Bronchial epithelial cell (primary cell): ENCODE data around the gene RFX1. TPM values are rescaled to one million over a fixed set of nuclear protein-coding genes. Genes with fewer than 3 reads are reported as not detected.

ENCODE experiments used
- DNase-seq: peaks from one replicate; pipeline ENCODE4 v3.0.0-alpha.2; 2010; ENCODE audit warnings: low read depth
- FAIRE-seq: peaks from 2 replicates; lab custom pipeline; 2011; peaks lifted over from hg19 to GRCh38; lab: Jason Lieb, UNC
- H3K27me3 ChIP-seq: 2 replicates; pipeline ENCODE4 v1.5.1; 2011; ENCODE audit warnings: low read length; ENCODE audit not compliant: control insufficient read depth, insufficient read depth
- H3K36me3 ChIP-seq: 2 replicates; pipeline ENCODE4 v1.5.1; 2011; ENCODE audit warnings: low read length; ENCODE audit not compliant: control insufficient read depth, insufficient read depth
- H3K4me3 ChIP-seq: 2 replicates; pipeline ENCODE4 v1.5.1; 2011; ENCODE audit warnings: mild to moderate bottlenecking, low read depth, low read length, control low read depth
- CTCF ChIP-seq: IDR thresholded peaks from 2 replicates; pipeline ENCODE4 v1.5.1; 2011; ENCODE audit warnings: mild to moderate bottlenecking, moderate library complexity, low read length, control low read depth, inconsistent platforms; ENCODE audit not compliant: insufficient read depth, severe bottlenecking
- total RNA-seq: library from RNA; depleted of rRNA; stranded (reverse); fragments of >200 nt; gene quantifications from 2 replicates; pipeline ENCODE4 v1.2.1, GENCODE V29; 2014

Gene RFX1
- total RNA-seq, 1 donor from 2014 or later: 0.79 TPM

- TF ChIP-seq CTCF: no peak
- H3K36me3 ChIP-seq: peaks cover 8% of the 10 kb centered on the region
- H3K4me3 ChIP-seq: no peak overlapping the region
- DNase-seq (no peak), FAIRE-seq (no peak)
- H3K27me3 ChIP-seq: no peaks in the 10 kb centered on the region
Observed at GRCh38 chr19:13995878-13996765, 10.0 kb downstream of the RFX1 start.

- Histone ChIP-seq H3K27me3 (no peaks in the 10 kb centered on the region), H3K4me3 (no peak overlapping the region), H3K36me3 (peaks cover 10% of the 10 kb centered on the region)
- FAIRE-seq (no peak), DNase-seq (no peak)
- TF ChIP-seq CTCF: no peak
Observed at GRCh38 chr19:13995017-13995728, 10.9 kb downstream of the RFX1 start.

- Histone ChIP-seq H3K4me3 (no peak overlapping the region), H3K36me3 (peaks cover 10% of the 10 kb centered on the region), H3K27me3 (no peaks in the 10 kb centered on the region)
- FAIRE-seq: no peak
- TF ChIP-seq CTCF: no peak
- no peak for DNase-seq
Observed at GRCh38 chr19:13993590-13994300, 12.4 kb downstream of the RFX1 start.

- FAIRE-seq (no peak), DNase-seq (no peak)
- H3K27me3 ChIP-seq: no peaks in the 10 kb centered on the region
- H3K36me3 ChIP-seq: peaks cover 7% of the 10 kb centered on the region
- TF ChIP-seq CTCF: no peak
- no peak overlapping the region for H3K4me3 ChIP-seq
Observed at GRCh38 chr19:13992025-13992424, 14.1 kb downstream of the RFX1 start.

GRCh38 chr19:13990085-13990484 is 16.0 kb downstream of the RFX1 start:
- DNase-seq (no peak), FAIRE-seq (no peak)
- TF ChIP-seq CTCF: no peak
- H3K27me3 ChIP-seq: no peaks in the 10 kb centered on the region
- H3K36me3 ChIP-seq: peaks cover 7% of the 10 kb centered on the region
- no peak overlapping the region for H3K4me3 ChIP-seq
